WTC11 (cell line): ENCODE data around the gene IL37.

Experiments used
- CTCF ChIP-seq: fragments of 200-600 bp; IDR thresholded peaks from 2 replicates; pipeline ENCODE4 v1.8.0; 2022; ENCODE audit warnings: antibody characterized with exemption
- MAX ChIP-seq: sonication (generic); formaldehyde crosslinking; IDR thresholded peaks from 2 replicates; pipeline ENCODE4 v1.8.0; 2022; ENCODE audit warnings: mild to moderate bottlenecking, missing genetic modification reagents
- NFATC4 ChIP-seq: fragments of 250-450 bp; sonication (Bioruptor Pico); IDR thresholded peaks from 2 replicates; pipeline ENCODE4 v1.9.0; 2021; ENCODE audit warnings: mild to moderate bottlenecking
- NR3C1 ChIP-seq: sonication (generic); formaldehyde crosslinking; conservative IDR thresholded peaks from 2 replicates; pipeline ENCODE4 v1.8.1; 2023; ENCODE audit warnings: low read depth, mild to moderate bottlenecking, missing genetic modification reagents
- SOX15 ChIP-seq: fragments of 250-450 bp; sonication (Bioruptor Pico); IDR thresholded peaks from 2 replicates; pipeline ENCODE4 v1.9.0; 2021; ENCODE audit warnings: mild to moderate bottlenecking
- SP1 ChIP-seq: sonication (generic); formaldehyde crosslinking; conservative IDR thresholded peaks from 2 replicates; pipeline ENCODE4 v1.8.1; 2022; ENCODE audit warnings: missing genetic modification reagents
- TP53 ChIP-seq: sonication (generic); formaldehyde crosslinking; IDR thresholded peaks from 2 replicates; pipeline ENCODE4 v1.8.1; 2023; ENCODE audit warnings: mild to moderate bottlenecking, missing genetic modification reagents
- ZBTB21 ChIP-seq: sonication (generic); formaldehyde crosslinking; IDR thresholded peaks from 2 replicates; pipeline ENCODE4 v1.8.1; 2023; ENCODE audit warnings: mild to moderate bottlenecking, missing genetic modification reagents, borderline replicate concordance
- ZNF416 ChIP-seq: fragments of 250-450 bp; sonication (Bioruptor Pico); IDR thresholded peaks from 2 replicates; pipeline ENCODE4 v1.9.0; 2021; ENCODE audit warnings: mild to moderate bottlenecking, inconsistent platforms
- TF ChIP-seq, protein P1 (sequence below): sonication (generic); formaldehyde crosslinking; conservative IDR thresholded peaks from 2 replicates; pipeline ENCODE4 v1.8.1; 2023; ENCODE audit warnings: mild to moderate bottlenecking, low read depth, missing genetic modification reagents, moderate library complexity

DNA sequence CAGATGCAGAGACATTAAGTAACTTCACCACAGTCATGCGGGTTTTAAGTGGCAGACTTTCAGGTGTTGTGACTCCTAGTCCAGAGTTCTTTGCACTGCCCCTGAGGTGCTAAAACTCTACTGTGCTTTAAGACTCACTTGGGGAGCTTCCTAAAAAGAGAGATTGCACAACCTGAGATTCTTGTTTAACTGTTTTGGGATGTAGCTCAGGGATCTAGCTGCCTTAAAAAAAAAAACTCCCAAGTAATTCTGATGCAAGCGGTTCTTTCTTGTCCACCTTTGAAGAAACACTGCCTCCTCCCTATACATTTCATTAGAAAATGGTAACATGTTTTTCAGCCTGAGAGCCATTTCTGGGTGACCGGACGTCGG is 13.0 kb downstream of the IL37 start:
- TF ChIP-seq CTCF (no peak), TP53 (CRISPR knock-in tag) (no peak), NFATC4 (CRISPR knock-in tag) (no peak), SOX15 (CRISPR knock-in tag) (no peak), MAX (CRISPR knock-in tag) (no peak), SP1 (CRISPR knock-in tag) (no peak), ZBTB21 (no peak), ZNF416 (CRISPR knock-in tag) (no peak), NR3C1 (CRISPR knock-in tag) (no peak)
- TF ChIP-seq, protein P1, sequence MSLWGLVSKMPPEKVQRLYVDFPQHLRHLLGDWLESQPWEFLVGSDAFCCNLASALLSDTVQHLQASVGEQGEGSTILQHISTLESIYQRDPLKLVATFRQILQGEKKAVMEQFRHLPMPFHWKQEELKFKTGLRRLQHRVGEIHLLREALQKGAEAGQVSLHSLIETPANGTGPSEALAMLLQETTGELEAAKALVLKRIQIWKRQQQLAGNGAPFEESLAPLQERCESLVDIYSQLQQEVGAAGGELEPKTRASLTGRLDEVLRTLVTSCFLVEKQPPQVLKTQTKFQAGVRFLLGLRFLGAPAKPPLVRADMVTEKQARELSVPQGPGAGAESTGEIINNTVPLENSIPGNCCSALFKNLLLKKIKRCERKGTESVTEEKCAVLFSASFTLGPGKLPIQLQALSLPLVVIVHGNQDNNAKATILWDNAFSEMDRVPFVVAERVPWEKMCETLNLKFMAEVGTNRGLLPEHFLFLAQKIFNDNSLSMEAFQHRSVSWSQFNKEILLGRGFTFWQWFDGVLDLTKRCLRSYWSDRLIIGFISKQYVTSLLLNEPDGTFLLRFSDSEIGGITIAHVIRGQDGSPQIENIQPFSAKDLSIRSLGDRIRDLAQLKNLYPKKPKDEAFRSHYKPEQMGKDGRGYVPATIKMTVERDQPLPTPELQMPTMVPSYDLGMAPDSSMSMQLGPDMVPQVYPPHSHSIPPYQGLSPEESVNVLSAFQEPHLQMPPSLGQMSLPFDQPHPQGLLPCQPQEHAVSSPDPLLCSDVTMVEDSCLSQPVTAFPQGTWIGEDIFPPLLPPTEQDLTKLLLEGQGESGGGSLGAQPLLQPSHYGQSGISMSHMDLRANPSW (CRISPR knock-in tag) = no peak
